ENCODE results near the gene PLP1.
"Not testable (repeated sequence)": the region's sequence is repeated elsewhere in the genome, so short reads cannot be mapped to it uniquely, and the experiment has no call there.

The PLP1 gene

DNA sequence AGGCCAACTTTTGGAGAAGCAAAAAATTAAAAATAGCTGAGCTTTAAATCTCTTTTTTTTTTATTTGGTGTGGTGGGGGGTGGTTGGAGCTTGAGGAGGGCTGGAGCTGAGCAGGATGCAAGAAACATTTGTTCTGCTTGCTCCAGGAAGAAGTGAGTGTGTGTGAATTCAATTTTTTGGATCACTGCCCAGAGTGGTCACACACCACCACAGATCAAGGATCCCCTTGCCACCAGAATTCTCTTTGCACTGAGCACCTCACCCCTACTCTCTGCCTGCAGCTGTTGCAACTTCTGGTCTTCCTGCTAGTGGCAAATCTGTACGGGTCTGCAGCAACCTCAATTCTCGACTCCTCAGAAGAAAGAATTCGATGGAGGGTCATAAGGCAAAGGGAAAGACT lies 19.9 kb upstream of the PLP1 start:
- TF ChIP-seq, protein P1, sequence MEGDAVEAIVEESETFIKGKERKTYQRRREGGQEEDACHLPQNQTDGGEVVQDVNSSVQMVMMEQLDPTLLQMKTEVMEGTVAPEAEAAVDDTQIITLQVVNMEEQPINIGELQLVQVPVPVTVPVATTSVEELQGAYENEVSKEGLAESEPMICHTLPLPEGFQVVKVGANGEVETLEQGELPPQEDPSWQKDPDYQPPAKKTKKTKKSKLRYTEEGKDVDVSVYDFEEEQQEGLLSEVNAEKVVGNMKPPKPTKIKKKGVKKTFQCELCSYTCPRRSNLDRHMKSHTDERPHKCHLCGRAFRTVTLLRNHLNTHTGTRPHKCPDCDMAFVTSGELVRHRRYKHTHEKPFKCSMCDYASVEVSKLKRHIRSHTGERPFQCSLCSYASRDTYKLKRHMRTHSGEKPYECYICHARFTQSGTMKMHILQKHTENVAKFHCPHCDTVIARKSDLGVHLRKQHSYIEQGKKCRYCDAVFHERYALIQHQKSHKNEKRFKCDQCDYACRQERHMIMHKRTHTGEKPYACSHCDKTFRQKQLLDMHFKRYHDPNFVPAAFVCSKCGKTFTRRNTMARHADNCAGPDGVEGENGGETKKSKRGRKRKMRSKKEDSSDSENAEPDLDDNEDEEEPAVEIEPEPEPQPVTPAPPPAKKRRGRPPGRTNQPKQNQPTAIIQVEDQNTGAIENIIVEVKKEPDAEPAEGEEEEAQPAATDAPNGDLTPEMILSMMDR (IDR thresholded peaks at IDR 0.05; ENCODE audit: insufficient read depth, missing control alignments): no peak
- FAIRE-seq: no peak
- DNase-seq (ENCODE audit: insufficient read length, low spot score): no peak

DNA sequence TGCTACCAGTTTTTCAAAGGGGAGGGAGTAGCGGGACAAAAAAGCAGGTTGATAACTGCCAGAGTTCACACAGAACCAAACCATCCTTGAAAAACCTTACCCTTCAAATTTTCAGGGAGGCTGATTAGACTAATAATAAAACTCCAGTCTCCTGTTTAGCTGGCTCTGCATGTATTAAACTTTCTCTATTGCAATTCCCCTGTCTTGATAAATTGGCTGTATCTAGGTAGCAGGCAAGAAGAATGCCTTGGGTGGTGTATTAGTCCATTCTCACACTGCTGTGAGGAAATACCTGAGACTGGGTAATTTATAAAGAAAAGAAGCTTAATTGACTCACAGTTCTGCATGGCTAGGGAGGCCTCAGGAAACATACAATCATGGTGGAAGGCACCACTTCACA lies 18.1 kb upstream of the PLP1 start:
- TF ChIP-seq, protein P1 (IDR thresholded peaks at IDR 0.05; ENCODE audit: insufficient read depth, missing control alignments): no peak
- DNase-seq (ENCODE audit: insufficient read length, low spot score) (no peak), FAIRE-seq (no peak)

DNA sequence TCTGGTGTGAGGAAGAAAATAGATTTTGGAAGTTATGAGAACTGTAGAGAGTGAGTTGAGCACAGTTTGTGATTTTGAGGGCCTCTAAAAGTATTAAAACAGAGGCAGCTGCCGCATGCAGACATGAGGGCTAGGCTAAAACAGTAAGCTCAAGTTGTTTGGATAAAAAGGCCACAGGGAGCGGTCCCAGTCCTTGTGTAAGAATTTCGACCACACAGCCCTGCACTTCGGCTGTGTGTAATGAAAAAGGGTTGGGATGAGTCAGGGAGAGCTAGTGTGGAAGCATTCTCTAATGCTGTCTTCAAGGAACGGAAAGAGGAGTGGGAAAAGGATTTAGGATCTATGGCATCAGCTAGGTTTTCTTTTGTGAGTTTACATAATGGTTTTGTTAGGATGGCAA lies 13.1 kb upstream of the PLP1 start:
- not testable (repeated sequence) for DNase-seq (ENCODE audit: insufficient read length, low spot score); FAIRE-seq

DNA sequence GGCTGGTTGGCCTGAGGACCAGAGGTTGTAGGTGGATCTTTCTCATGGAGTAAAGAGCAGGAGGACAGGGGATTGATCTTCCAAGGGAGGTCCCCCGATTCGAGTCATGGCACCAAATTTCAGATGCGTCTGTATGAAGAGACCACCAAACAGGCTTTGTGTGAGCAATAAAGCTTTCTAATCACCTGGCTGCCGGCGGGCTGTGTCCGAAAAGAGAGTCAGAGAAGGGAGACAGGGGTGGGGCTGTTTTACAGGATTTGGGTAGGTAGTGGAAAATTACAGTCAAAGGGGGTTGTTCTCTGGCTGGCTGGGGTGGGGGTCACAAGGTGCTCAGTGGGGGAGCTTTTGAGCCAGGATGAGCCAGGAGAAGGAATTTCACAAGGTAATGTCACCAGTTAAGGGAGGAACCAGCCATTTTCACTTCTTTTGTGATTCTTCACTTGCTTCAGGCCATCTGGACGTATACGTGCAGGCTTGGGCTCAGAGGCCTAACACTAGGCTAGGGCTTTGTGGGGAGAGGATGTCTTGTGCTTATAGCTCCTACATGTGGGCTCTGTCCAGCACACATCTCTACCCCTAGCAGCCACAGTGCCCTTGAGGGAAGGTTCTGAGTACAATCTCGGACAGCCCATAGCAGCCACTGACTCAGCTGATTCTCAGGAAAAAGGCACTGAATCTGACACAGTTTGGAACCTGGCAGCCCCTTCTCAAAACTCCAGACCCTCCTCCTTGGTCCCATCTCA lies 9.7 kb upstream of the PLP1 start:
- not testable (repeated sequence) for DNase-seq (ENCODE audit: insufficient read length, low spot score); FAIRE-seq

DNA sequence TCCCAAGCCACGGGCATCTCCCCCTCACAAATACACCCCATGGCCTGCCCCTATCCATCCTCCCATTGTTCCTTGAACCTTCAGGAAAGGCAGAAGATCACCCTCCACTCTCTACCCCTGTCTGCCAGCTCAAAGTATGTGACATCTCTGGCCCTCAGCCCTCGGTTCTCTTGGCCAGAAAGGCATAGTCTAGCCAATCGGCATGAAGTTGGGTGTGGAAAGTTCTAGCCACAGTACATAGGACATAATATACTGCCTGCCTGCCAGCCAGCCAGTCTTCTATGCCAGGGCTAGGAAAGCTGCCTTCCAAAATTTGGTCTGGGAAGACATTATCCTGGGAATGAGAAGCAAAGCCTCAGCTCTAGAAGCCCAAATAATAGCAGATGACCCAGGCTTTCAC lies 3.2 kb upstream of the PLP1 start:
- FAIRE-seq: no peak
- TF ChIP-seq, protein P1 (IDR thresholded peaks at IDR 0.05; ENCODE audit: insufficient read depth, missing control alignments): no peak

DNA sequence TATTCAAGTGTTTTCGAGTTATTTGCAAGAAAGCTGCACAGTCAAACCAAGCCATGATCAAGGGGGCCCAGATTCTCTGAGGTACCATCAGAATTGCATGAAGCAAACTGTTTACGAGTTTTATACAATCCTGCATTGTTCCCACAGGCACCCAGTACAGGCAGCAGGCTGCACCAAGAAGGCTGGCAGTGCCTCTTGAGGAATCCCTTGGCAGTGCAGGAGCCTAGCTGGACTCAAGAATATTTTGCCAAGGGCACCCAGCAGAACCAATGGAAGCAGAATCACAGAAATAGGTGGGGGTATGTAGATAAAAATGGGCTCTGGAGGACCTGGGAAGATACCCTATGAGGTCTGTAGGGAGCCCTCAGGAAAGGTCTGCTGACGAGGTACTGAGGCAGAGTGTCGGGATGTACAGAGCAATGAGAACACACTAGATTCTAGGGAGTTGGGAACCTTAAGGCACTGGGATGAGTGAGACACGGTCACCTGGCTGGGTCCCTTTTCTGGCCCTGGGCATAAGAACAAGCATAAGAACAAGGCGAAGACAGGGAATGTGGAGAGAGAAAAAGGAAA lies 2.5 kb upstream of the PLP1 start:
- DNase-seq (ENCODE audit: insufficient read length, low spot score) (no peak), FAIRE-seq (no peak)
- TF ChIP-seq, protein P1 (IDR thresholded peaks at IDR 0.05; ENCODE audit: insufficient read depth, missing control alignments): peak; percentile 55

More for the DNA sequence above, 3.2 kb upstream of the PLP1 start:
- DNase-seq (ENCODE audit: insufficient read length, low spot score): no peak

DNA sequence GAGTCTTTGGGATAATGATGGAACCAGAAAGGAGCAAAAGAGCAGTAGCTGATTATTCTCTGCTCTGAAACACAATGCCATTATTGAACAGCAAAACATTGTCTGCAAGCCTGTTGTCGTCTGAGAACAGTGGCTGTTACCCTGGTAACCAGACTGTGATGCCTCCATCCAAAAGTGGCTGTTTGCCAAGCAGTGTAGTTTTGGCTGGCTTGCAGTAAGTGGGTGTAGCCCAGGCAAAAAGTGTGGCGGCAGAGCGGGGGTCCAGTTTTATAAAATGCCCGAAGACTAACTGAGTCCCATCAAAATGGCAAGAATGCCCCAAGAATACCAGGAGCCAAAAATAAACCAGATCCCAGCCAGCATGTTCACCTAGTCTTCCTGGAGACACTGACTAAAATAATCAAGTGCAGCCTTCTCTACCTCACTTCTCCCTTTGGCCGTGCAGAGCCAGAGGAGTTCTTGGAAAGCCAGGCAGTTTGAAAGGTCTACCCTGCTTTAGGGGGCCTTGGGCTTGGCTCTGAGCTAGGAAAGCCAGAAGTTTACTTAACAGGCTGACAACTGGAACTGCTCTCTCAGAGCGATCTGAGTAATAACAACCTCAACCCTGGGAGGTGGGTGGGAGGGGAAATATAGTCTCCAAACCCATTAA lies 2.6 kb downstream of the PLP1 start:
- TF ChIP-seq, protein P1 (IDR thresholded peaks at IDR 0.05; ENCODE audit: insufficient read depth, missing control alignments): no peak
- no peak for DNase-seq (ENCODE audit: insufficient read length, low spot score)
- FAIRE-seq: no peak
